ENCODE results near the gene NTM. TPM values are rescaled to one million over a fixed set of nuclear protein-coding genes. Genes with fewer than 3 reads are reported as not detected.

NTM gene
- total and polyA plus RNA-seq, 2 donors (not counting 3 experiments of a cell fraction or from before 2014, with no cell fraction given), result 1.00 to 1.1 TPM

DNA sequence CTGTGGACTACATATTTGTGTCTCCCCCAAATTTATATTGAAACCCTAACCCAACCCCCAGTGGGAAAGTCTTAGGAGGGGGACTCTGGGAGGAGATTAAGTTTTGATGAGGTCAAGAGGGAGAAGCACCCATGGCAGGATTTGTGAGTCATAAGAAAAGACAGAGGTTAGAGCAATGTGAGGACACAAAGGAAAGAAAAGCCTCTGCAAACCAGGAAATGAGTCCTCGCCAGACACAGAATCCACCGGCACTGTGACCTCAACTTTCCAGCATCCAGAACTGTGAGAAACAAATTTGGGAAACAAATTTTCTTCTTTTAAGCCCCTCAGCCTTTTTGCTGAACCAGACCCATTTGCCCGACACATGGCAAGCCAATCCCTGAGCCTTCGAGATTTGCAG is 397.0 kb downstream of the NTM start:
- FAIRE-seq (peak; percentile 72), DNase-seq (ENCODE audit: low read depth, low spot score) (peak; percentile 58)
- dilution Hi-C loops (cut with MboI; ENCODE audit: extremely low pct_ligation_motif_present, low sequenced_read_pairs) (no loop called here), intact Hi-C loops (cut with micrococcal nuclease) (no loop called here)
- Histone ChIP-seq H3K9me1 (replicated peaks; ENCODE audit: control insufficient read depth, extremely low read depth, insufficient read depth, low read length) (no peaks in the 10 kb centered on the region), H3K27me3 (ENCODE audit: control insufficient read depth in 2 of 2, insufficient read depth in 2 of 2, low read length in 2 of 2) (no peaks in the 10 kb centered on the region), H4K20me1 (replicated peaks; ENCODE audit: control insufficient read depth, extremely low read depth, insufficient read depth, low read length) (no peaks in the 10 kb centered on the region), H3K36me3 (ENCODE audit: control insufficient read depth in 2 of 2, extremely low read depth in 1 of 2, insufficient read depth in 2 of 2, low read length in 2 of 2) (no peaks in the 10 kb centered on the region), H3K79me2 (ENCODE audit: control insufficient read depth, insufficient read depth, low read length) (no peaks in the 10 kb centered on the region), H3K27ac (ENCODE audit: insufficient read depth, low read depth, low read length) (peak overlapping the region; percentile 76), H3K4me2 (ENCODE audit: insufficient read depth, low read length) (peak overlapping the region; percentile 52), H2AFZ (ENCODE audit: low read depth, low read length) (peak overlapping the region; percentile 80), H3K9me3 (replicated peaks; ENCODE audit: control insufficient read depth, insufficient read depth, low read length) (no peaks in the 10 kb centered on the region), H3K9ac (replicated peaks; ENCODE audit: extremely low read depth, insufficient read depth, low read length) (peak overlapping the region; percentile 43), H3K4me3 (replicated peaks in 1 of 3; ENCODE audit: insufficient read depth in 1 of 3, low read depth in 1 of 3, low read length in 3 of 3) (no peak overlapping the region), H3K4me1 (ENCODE audit: control insufficient read depth, extremely low read depth, insufficient read depth, low read length) (peaks cover 9% of the 10 kb centered on the region)
- no peak for TF ChIP-seq EZH2 (IDR thresholded peaks at IDR 0.05; ENCODE audit: borderline replicate concordance, low read depth, low read length, severe bottlenecking)
- TF ChIP-seq, protein P1, sequence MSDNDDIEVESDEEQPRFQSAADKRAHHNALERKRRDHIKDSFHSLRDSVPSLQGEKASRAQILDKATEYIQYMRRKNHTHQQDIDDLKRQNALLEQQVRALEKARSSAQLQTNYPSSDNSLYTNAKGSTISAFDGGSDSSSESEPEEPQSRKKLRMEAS (IDR thresholded peaks at IDR 0.05; ENCODE audit: insufficient read depth, insufficient read length), result no peak
- peak; percentile 54 for TF ChIP-seq JUN (IDR thresholded peaks at IDR 0.05; ENCODE audit: borderline replicate concordance, insufficient read depth, insufficient read length, low read depth)
- peak; percentile 86 for TF ChIP-seq FOS (IDR thresholded peaks at IDR 0.05; ENCODE audit: borderline replicate concordance, insufficient read depth, low read length)
- peak; percentile 27 for TF ChIP-seq POLR2AphosphoS5 (IDR thresholded peaks at IDR 0.05; ENCODE audit: insufficient read depth, low read depth, low read length)
- POLR2A ChIA-PET, result no interaction called here
- CTCF ChIA-PET, result interaction anchor here (1.1 kb wide), 1 partner anchor 93 kb away, joined by 3 read pairs; no protein-coding TSS in a partner anchor
- BruUV-seq (replicated peaks), result no TSS peak

DNA sequence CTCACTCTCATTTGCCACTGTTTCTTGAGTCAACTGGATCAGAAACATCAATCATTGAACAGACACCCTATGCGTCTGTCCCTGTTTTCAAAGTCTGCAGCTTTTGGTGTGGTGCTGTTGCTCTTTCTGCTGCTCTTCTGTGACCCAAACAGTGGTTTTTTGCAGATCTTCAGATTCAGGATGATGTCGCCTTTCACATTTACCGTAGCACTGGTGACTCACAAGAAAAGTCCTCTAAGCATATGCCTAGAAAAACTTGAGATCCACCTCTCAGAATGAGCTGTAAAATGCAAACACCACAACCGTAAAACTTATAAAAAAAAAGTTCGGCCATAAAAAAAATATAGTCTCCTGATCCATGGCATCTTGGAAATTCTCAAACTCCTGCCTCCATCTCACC is 400.4 kb downstream of the NTM start:
- Histone ChIP-seq H3K4me1 (ENCODE audit: control insufficient read depth, extremely low read depth, insufficient read depth, low read length) (peaks cover 9% of the 10 kb centered on the region), H3K4me3 (replicated peaks in 1 of 3; ENCODE audit: insufficient read depth in 1 of 3, low read depth in 1 of 3, low read length in 3 of 3) (no peak overlapping the region), H2AFZ (ENCODE audit: low read depth, low read length) (peak overlapping the region; percentile 79), H3K9me1 (replicated peaks; ENCODE audit: control insufficient read depth, extremely low read depth, insufficient read depth, low read length) (no peaks in the 10 kb centered on the region), H3K4me2 (ENCODE audit: insufficient read depth, low read length) (no peak overlapping the region), H3K79me2 (ENCODE audit: control insufficient read depth, insufficient read depth, low read length) (no peaks in the 10 kb centered on the region), H3K27me3 (ENCODE audit: control insufficient read depth in 2 of 2, insufficient read depth in 2 of 2, low read length in 2 of 2) (peaks cover 0 to 13% of the 10 kb centered on the region in 2 experiments), H3K9ac (replicated peaks; ENCODE audit: extremely low read depth, insufficient read depth, low read length) (no peak overlapping the region), H3K27ac (ENCODE audit: insufficient read depth, low read depth, low read length) (no peak overlapping the region), H3K36me3 (ENCODE audit: control insufficient read depth in 2 of 2, extremely low read depth in 1 of 2, insufficient read depth in 2 of 2, low read length in 2 of 2) (no peaks in the 10 kb centered on the region), H3K9me3 (replicated peaks; ENCODE audit: control insufficient read depth, insufficient read depth, low read length) (no peaks in the 10 kb centered on the region), H4K20me1 (replicated peaks; ENCODE audit: control insufficient read depth, extremely low read depth, insufficient read depth, low read length) (no peaks in the 10 kb centered on the region)
- intact Hi-C loops (cut with micrococcal nuclease), result no loop called here
- FAIRE-seq (no peak), DNase-seq (ENCODE audit: low read depth, low spot score) (no peak)
- TF ChIP-seq POLR2AphosphoS5 (IDR thresholded peaks at IDR 0.05; ENCODE audit: insufficient read depth, low read depth, low read length), result no peak
- no peak for TF ChIP-seq GATA2 (IDR thresholded peaks at IDR 0.05; ENCODE audit: insufficient read depth, insufficient read length, low read depth, low read length)
- TF ChIP-seq, protein P2, sequence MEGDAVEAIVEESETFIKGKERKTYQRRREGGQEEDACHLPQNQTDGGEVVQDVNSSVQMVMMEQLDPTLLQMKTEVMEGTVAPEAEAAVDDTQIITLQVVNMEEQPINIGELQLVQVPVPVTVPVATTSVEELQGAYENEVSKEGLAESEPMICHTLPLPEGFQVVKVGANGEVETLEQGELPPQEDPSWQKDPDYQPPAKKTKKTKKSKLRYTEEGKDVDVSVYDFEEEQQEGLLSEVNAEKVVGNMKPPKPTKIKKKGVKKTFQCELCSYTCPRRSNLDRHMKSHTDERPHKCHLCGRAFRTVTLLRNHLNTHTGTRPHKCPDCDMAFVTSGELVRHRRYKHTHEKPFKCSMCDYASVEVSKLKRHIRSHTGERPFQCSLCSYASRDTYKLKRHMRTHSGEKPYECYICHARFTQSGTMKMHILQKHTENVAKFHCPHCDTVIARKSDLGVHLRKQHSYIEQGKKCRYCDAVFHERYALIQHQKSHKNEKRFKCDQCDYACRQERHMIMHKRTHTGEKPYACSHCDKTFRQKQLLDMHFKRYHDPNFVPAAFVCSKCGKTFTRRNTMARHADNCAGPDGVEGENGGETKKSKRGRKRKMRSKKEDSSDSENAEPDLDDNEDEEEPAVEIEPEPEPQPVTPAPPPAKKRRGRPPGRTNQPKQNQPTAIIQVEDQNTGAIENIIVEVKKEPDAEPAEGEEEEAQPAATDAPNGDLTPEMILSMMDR (IDR thresholded peaks at IDR 0.05; ENCODE audit: extremely low read depth in 1 of 2, insufficient read depth in 1 of 2, low read depth in 1 of 2, low read length in 2 of 2), result no peak
- no peak for TF ChIP-seq POLR2A (IDR thresholded peaks at IDR 0.05; ENCODE audit: low read depth, low read length)
- TF ChIP-seq, protein P1 (IDR thresholded peaks at IDR 0.05; ENCODE audit: insufficient read depth, insufficient read length), result no peak
- no peak for TF ChIP-seq FOS (IDR thresholded peaks at IDR 0.05; ENCODE audit: borderline replicate concordance, insufficient read depth, low read length)
- no peak for TF ChIP-seq MYC (IDR thresholded peaks at IDR 0.05; ENCODE audit: low read depth, low read length)
- no peak for TF ChIP-seq JUN (IDR thresholded peaks at IDR 0.05; ENCODE audit: borderline replicate concordance, insufficient read depth, insufficient read length, low read depth)
- TF ChIP-seq EZH2 (IDR thresholded peaks at IDR 0.05; ENCODE audit: borderline replicate concordance, low read depth, low read length, severe bottlenecking), result no peak
- dilution Hi-C loops (cut with MboI; ENCODE audit: extremely low pct_ligation_motif_present, low sequenced_read_pairs), result no loop called here
- ChIA-PET POLR2A (no interaction called here), CTCF (interaction anchor here (1.2 to 4.3 kb wide), 8 partner anchors 10 to 1293 kb away, joined by 3 to 24 read pairs (median 6); no protein-coding TSS in a partner anchor)
- no TSS peak for BruUV-seq (replicated peaks)

Data from endothelial cell of umbilical vein (primary cell).